ENCODE data around the gene MYCBPAP.

- TF ChIP-seq CTCF (conservative IDR thresholded peaks at IDR 0.05; ENCODE audit: low read depth, low read length) (no peak), EZH2phosphoT487 (IDR thresholded peaks at IDR 0.05; ENCODE audit: borderline replicate concordance, low read length) (no peak)
These were observed 42.6 kb upstream of the MYCBPAP start for GRCh38 chr17:50465635-50466034.

All from PC-3 (cell line).